GM21381 (cell line): Measurements from ENCODE around the gene CEP97.
"Not testable (repeated sequence)": the region's sequence is repeated elsewhere in the genome, so short reads cannot be mapped to it uniquely, and the experiment has no call there.

Experiments used
- ATAC-seq: cut with Tn5 transposase; IDR thresholded peaks from one replicate; pipeline ENCODE4 v1.9.1; 2021; ENCODE audit warnings: mild to moderate bottlenecking, moderate library complexity; ENCODE audit not compliant: unreplicated experiment

CEP97 gene

DNA sequence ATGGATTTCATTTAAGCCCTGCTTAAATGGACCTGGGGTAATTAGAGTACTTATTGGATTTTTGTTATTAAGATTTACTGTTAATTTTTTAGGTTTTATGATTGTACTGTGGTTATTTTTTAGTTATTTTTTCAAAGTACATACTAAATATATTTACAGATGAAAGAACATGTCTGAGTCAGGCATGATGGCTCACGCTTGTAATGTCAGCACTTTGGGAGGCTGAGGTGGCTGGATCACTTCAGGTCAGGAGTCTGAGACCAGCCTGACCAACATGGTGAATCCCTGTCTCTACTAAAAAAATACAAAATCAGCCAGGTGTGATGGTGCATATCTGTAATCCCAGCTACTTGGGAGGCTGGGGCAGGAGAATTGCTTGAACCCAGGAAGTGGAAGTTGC lies 21.7 kb upstream of the CEP97 start:
- ATAC-seq = no peak

DNA sequence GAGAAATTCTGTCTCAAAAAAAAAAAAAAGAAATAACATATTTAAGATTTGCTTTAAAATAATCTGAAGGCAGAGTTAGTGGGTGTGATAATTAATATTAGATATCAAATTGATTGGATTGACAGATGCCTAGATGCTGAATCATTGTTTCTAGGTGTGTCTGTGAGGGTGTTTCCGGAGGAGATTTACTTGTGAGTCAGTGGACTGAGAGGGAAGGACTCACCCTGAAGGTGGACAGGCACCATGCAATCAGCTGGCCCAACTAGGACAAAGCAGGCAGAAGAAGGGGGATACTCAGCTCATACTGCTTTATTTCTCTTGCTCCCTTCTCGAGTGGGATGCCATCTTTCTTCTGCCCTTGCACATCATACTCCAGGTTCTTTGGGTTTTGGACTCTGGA lies 21.2 kb upstream of the CEP97 start:
- ATAC-seq = no peak

DNA sequence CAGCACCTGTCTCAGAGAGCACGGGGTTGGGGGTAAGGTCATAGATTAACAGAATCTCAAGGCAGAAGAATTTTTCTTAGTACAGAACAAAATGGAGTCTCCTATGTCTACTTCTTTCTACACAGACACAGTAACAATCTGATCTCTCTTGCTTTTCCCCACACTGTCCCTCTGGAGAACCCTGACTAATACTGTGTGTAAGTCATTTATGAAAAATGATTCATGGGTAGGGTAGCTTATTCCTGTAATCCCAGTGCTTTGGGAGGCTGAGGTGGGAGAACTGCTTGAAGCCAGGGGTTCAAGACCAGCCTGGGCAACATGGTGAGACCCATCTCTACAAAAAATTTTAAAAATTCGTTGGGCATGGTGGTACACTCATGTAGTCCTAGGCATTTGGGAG lies 19.8 kb upstream of the CEP97 start:
- ATAC-seq = not testable (repeated sequence)

DNA sequence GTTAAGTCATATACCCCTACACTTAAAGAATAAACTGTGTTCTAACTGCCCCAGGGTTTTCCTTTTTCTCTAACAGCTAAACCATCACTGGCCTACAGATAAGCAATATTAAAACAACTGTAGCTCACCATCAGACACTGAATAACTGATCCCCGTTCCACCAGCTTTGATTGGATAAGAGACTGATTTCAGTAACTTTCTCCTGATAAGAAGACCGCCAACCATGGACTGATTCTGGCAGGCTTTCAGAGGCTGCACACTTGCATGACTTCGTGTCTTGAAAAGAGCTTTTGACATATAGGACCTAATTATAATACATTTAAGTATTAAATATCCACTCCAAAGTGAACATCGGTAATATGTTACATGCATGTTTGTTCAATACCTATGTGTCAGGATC lies 15.3 kb upstream of the CEP97 start:
- ATAC-seq = no peak

DNA sequence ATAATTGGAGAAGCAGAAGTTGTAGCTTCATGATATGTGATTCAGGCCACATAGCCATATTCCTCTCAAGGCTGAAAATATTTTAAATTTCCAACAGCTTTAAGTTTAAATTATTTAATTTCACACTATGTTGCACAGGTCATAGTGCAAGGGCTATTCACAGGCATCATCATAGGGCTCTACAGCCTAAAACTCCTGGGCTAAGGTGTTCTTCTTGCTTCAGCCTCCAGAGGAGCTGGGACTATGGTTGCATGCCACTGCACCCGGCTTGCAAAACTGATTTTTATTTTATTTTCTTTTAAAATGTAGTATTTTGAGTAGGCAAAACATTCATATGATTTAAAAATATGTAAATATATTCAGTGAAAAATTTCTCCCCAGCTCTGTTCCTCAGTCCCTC lies 6.0 kb upstream of the CEP97 start:
- ATAC-seq = no peak

DNA sequence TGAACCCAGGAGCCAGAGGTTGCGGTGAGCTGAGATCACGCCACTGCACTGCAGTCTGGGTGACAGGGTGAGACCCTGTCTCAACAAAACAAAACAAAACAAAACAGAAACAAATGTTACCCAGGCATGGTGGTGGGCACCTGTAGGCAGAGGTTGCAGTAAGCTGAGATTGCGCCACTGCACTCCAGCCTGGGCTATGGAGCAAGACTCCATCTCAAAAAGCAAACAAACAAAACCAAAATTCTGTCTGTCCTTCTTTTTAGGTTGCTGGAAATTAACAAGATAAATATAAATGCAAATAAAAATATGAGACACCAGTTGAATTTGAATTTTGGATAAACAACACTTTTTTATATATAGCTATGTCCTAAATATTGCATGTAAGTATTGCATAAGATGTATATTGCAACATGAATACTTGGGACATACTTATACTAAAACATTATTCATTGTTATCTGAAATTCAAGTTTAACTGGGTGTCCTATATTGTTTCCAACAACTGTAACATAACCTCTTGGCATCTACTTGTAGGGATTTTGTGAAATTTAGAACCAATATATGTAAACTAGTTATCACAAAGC lies 4.7 kb upstream of the CEP97 start:
- no peak for ATAC-seq

DNA sequence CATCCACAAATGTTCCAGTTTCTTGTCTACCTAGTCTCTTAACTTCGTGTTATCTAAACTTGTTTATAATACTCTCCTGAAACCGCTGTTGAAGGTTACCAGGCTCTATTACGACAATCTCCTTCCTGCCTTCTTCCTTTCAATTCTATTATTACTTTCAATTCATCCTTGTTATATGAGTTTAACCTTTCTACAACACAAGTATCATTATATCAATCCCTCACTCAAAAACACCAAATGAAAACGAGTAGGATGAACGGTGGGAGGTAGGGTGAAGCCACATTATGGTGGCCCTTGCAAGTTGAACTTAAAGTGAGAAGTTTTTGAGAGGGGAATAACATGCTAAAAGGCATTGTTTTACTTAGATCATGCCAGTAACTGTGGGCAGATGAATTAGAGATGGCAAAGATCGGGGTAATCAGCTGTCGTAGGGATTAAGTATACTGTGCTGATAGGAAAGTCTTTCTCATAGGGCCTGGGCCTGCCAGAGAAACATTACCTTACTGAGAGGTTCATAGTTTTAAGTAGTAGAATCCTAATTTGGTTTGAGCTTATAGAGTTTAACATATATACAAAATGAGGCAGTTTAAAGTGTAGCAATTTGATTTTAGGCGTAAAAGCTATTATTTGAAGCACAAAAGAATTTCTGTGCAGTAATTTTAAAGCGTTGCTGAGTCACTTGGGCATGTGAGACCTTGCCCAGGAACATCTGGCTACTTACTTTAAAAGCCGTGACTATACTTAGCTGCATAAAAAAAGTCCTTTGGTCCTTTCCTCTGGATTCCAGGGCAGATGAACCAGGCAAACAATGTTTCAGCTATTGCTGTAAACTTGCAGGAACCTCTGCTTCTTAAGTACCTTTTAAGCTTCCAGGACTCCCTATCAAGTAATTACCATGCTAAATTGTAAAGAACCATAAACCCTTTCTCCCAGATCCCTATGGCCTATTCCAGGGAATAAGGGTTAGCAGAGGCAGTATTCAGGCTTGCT lies 3.3 kb upstream of the CEP97 start:
- ATAC-seq = no peak

DNA sequence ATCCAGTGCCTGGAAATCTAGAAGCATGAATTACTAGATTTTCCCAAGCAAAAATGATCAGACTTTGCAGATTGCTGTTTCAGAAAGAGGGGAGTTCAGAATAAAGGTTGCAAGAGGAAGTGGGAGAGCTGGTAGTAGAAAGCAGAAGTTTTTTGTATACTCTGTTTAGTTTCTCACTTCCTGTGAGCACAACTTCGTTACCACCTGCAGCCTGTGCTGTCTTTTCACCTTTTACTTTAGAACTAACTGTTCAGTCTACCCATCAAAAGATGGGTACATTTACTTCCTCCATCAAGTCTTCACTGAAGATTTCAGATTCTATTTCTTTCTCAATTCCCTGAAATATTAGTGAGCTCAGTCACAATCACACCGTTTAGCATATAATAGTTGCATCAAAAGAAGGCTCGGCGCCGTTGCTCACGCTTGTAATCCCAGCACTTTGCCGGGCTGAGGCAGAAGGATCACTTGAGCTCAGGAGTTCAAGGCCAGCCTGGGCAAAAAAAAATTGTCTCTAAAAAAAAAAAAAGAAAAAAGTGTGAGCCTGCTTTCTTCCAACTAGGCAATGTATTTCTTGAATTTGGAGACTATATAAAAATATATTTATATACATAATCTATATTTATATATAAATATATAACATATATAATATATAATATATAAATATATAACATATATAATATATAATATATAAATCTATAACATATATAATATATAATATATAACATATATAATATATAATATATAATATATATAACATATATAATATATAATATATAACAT lies 1.8 kb upstream of the CEP97 start:
- ATAC-seq = peak; percentile 50

DNA sequence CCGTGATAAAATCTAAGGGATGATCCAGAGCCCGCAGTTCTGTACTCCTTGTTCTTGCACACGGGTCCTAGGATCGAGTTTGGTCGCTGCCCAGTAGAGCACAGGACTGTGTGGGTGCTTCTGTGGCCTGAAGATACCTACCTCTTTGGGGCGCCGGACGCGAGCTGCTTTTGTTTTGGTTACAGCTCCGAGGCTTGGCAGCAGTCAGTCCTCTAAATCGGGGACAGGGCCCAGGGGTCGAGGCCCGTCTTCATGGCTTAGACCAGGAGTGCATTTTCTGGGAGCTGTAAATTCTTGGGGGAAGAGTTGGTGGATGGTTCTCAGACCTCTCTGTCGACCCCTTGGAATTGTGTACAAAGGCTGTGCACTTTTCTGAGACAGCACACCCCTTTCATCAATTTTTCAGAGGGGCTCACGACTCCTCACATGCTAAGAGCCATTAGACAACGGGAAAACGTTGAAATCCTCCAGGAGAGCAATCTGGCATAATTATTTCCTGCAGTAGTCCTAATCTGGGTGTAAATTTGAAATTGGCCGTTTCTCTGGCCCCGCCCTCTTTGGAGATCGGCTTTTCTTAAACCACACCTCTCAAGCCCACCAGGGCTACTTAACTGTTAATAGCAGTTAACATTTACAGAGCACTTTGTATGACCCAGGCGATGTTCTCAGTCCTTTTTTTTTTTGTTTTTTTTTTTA lies 928 bp downstream of the CEP97 start:
- peak; percentile 12 for ATAC-seq

DNA sequence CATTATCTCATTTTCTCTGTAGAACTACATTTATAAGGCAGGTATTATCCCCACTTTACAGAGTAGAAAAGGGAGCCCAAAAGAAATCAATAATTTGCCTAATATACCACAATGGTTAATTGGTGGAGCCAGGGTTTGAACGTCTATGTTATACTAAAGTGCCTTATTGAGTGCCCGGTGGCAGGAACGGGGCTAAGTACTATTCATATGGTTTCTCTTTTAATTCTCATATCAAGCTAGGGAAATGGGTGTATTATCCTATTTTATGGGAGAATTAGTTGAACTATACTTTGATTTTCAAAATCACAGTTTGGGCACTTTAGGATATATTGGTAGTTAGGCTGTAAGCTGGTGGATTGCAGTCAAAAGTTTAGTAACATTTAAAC lies 1.5 kb downstream of the CEP97 start:
- no peak for ATAC-seq

DNA sequence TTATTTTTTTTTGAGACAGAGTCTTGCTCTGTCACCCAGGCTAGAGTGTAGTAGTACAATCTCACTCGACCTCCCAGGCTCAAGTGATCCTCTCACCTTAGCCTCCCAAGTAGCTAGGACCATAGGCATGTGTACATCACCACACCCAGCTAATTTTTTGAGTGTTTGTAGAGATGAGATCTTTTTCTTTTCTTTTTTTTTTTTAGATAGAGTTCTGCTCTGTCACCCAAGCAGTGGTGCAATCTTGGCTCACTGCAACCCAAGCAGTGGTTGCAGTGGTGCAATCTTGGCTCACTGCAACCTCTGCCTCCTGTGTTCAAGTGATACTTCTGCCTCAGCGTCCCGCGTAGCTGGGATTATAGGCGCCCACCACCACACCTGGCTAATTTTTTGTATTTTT lies 5.2 kb downstream of the CEP97 start:
- no peak for ATAC-seq

DNA sequence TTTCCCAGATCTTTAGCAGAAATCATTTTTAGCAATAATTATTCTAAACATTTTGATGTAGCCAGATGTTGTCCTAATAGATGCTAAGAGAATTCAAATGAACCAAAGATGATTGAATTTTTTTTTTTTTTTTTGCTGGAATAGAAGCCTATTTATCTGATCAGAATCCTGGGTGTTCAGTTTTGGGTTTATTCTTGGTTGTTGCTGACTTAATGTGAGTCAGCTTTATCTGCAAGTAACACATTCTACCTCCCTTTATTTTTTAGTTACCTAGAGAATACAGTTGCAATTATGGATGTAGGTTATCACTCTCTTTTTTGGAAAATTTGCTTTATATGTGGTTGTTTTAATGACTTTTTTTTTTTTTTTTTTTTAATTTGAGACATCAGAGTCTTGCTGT lies 6.4 kb downstream of the CEP97 start:
- no peak for ATAC-seq

DNA sequence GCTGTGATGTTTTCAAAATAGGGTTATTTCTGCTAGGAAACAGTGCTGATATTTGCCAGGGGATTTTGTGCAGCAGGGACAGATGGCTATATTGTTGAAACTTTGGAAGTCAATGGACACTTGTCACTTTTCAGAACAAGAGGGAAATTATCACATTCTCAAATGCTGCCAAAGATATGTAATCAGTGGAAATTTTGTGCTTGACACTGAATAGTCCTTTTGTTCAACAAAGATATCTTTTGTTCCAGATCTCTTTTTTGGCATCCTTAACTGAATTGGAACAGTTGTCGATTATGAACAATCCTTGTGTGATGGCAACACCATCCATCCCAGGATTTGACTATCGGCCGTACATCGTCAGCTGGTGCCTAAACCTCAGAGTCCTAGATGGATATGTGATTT lies 7.8 kb downstream of the CEP97 start:
- no peak for ATAC-seq

DNA sequence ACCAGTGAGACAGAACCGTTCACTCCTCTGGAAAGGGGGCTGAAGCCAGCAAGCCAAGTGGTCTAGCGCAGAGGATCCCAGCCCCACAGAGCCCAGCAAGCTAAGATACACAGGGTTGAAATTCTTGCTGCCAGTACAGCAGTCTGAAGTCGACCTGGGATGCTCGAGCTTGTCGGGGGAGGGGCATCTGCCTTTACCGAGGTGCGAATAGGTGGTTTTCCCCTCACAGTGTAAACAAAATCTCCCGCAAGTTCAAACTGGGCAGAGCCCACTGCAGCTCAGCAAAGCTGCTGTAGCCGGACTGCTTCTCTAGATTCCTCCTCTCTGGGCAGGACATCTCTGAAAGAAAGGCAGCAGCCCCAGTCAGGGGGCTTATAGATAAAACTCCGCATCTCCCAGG lies 11.4 kb downstream of the CEP97 start:
- ATAC-seq = no peak

DNA sequence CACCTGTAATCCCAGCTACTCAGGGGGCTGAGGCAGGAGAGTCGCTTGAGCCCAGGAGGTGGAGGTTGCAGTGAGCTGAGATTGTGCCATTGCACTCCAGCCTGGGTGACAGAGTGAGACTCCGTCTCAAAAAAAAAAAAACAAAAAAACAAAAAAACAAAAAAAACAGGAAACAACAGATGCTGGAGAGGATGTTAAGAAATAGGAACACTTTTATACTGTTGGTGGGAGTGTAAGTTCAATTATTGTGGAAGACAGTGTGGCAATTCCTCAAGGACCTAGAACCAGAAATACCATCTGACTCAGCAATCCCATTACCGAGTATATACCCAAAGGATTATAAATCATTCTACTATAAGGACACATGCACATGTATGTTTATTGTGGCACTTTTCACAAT lies 17.5 kb downstream of the CEP97 start:
- not testable (repeated sequence) for ATAC-seq

DNA sequence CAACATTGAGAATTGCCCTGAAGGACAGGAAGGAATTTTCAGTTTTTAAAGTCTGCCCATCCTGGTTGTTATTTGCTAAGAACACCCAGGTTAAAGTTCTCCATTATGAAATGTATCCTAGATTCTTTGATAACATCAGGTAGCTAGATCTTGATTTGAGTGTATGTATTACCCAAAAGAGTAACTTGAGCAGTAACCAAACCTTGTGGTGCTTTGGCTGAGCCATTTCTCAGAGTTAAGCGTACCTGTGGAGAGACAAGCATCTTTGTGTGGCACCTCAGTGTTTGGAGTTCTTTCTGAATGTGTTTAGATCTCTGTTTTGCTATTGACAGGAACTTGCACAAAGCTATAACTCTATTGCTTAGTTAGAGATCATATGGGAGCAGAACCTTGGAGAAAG lies 20.4 kb downstream of the CEP97 start:
- no peak for ATAC-seq

DNA sequence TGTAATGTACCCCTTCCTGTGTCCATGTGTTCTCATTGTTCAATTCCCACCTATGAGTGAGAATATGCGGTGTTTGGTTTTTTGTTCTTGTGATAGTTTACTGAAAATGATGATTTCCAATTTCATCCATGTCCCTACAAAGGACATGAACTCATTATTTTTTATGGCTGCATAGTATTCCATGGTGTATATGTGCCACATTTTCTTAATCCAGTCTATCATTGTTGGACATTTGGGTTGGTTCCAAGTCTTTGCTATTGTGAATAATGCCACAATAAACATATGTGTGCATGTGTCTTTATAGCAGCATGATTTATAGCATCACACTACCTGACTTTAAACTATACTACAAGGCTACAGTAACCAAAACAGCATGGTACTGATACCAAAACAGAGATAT lies 21.5 kb downstream of the CEP97 start:
- ATAC-seq = not testable (repeated sequence)

DNA sequence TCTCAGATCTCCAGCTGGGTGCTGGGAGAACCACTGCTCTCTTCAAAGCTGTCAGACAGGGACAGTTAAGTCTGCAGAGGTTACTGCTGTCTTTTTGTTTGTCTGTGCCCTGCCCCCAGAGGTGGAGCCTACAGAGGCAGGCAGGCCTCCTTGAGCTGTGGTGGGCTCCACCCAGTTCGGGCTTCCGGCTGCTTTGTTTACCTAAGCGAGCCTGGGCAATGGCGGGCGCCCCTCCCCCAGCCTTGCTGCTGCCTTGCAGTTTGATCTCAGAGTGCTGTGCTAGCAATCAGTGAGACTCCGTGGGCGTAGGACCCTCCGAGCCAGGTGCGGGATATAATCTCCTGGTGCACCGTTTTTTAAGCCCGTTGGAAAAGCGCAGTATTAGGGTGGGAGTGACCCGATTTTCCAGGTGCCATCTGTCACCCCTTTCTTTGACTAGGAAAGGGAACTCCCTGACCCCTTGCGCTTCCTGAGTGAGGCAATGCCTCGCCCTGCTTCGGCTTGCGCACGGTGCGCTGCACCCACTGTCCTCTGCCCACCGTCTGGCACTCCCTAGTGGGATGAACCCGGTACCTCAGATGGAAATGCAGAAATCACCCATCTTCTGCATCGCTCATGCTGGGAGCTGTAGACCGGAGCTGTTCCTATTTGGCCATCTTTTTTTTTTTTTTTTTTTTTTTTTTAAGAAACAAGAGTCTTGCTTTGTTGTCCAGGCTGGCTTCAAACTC lies 29.1 kb downstream of the CEP97 start:
- not testable (repeated sequence) for ATAC-seq

DNA sequence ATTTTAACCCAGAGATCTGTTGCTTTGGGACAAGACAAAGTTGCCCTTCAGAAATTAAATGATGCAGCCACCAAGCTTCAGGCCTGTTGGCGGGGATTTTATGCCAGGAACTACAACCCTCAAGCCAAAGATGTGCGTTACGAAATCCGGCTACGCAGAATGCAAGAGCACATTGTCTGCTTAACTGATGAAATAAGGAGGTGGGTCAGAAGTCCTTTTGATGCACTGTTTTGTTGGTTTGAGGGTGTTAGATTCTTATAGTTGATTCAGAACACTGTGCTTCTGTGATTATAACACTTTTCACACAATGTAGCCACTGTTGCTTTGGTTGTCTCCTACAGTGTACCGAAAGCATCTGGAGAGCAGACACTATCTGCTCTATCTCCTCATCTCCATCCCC lies 33.8 kb downstream of the CEP97 start:
- ATAC-seq = no peak

DNA sequence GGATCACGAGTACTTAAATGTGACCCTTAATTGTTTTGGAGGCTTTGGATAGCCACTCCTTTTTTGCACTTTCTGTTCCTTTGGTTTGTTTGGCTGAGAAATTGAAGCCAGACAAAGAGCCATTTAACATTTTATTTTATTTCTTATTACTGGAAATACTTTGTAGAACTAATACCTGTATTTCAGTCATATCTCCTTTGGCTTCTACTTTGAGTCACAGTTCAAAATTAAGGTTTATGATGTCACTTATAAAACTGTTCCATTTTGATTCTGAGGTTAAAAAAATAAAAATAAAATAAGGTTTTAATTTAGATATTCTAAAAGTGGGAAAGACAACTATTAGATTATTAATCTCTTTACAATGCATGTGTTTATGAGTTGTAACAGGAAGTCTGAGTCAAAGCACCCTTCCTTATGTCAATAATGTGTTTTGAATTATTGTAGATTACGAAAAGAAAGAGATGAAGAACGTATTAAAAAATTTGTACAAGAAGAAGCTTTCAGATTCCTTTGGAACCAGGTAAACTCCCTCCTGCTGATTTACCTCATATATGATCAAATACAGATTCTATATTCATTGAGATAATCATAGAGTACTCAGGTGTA lies 37.7 kb downstream of the CEP97 start:
- no peak for ATAC-seq
